ENCODE data around the gene SUSD6. TPM values are rescaled to one million over a fixed set of nuclear protein-coding genes. Genes with fewer than 3 reads are reported as not detected.
"Not testable (repeated sequence)": the region's sequence is repeated elsewhere in the genome, so short reads cannot be mapped to it uniquely, and the experiment has no call there.

SUSD6 gene
- total RNA-seq, 1 donor from 2014 or later: 80.1 TPM

GRCh38 chr14:69593018-69593677 is 18.2 kb upstream of the SUSD6 start:
- no peak for DNase-seq
- intact Hi-C loops (cut with DNase I): no loop called here
- Histone ChIP-seq H3K36me3 (no peaks in the 10 kb centered on the region), H3K4me1 (no peaks in the 10 kb centered on the region), H3K27ac (no peak overlapping the region), H3K9me3 (no peaks in the 10 kb centered on the region), H3K27me3 (ENCODE audit: low read depth) (no peaks in the 10 kb centered on the region), H3K4me3 (no peak overlapping the region)
- TF ChIP-seq CTCF (IDR thresholded peaks at IDR 0.05): no peak
- ATAC-seq: no peak

- no peaks in the 10 kb centered on the region for H3K9me3 ChIP-seq
- H3K27ac ChIP-seq: no peak overlapping the region
- no peaks in the 10 kb centered on the region for H3K4me1 ChIP-seq
- H3K4me3 ChIP-seq: no peak overlapping the region
- intact Hi-C loops (cut with DNase I): no loop called here
- no peaks in the 10 kb centered on the region for H3K36me3 ChIP-seq
- no peak for DNase-seq
- ATAC-seq: no peak
- no peaks in the 10 kb centered on the region for H3K27me3 ChIP-seq (ENCODE audit: low read depth)
- TF ChIP-seq CTCF (IDR thresholded peaks at IDR 0.05): no peak
These were observed 16.6 kb upstream of the SUSD6 start for GRCh38 chr14:69594846-69595245.

DNA sequence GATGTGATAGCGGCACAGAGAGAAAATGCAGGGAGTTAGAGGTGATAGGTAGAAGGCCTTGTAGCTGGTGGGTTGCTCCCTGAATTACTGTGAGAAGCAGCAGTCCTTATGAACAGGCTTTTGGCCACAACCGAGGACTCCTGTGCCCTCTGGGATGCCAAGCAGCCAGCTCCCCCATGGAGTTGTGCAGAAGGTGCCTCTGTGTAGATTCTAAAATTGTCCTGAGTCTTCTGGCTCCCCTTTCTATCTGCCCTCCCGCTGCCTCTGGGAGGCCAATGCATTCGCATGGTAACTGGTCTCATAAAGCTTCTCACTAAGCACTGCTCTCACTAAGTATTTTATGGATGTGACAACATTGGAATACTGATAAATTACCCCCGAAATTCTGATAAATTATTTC is 16.1 kb upstream of the SUSD6 start:
- intact Hi-C loops (cut with DNase I): no loop called here

GRCh38 chr14:69599431-69599830 is 12.0 kb upstream of the SUSD6 start:
- H3K36me3 ChIP-seq; intact Hi-C loops (cut with DNase I); DNase-seq; H3K27ac ChIP-seq; H3K4me1 ChIP-seq; H3K27me3 ChIP-seq (ENCODE audit: low read depth); H3K9me3 ChIP-seq; H3K4me3 ChIP-seq; ATAC-seq: not testable (repeated sequence)

More for the DNA sequence above, 16.1 kb upstream of the SUSD6 start:
- Histone ChIP-seq H3K4me3 (no peak overlapping the region), H3K36me3 (no peaks in the 10 kb centered on the region), H3K27me3 (ENCODE audit: low read depth) (no peaks in the 10 kb centered on the region), H3K9me3 (no peaks in the 10 kb centered on the region), H3K27ac (no peak overlapping the region), H3K4me1 (no peaks in the 10 kb centered on the region)
- ATAC-seq (no peak), DNase-seq (no peak)
- TF ChIP-seq CTCF (IDR thresholded peaks at IDR 0.05): no peak

DNA sequence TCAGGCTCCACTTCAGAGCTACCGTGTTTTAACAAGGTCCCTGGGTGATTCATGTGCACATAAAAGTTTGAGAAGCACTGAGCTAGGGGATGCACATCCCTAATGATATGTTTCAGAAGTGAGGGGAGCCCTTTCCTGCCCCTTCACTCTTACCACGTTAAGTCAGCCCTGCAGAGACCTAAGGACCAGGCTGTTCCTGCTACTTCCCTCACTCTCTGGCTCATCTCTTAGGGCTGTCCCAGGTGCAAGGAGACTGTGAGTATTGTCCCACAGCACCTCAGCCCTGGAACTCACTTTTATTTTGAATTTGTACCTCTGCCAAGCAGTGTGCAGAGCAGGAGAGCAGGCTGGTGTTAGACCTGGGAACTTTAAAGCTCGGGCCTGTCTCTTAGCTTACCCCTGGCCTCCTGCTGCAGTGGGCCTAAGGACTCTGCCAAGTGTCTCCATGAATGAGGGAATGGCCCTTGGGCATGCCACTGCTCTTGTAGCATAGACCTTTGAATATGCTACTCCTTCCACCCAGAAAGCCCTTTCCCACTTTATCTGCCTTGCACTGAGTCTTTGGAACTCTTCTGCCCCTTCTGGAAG is 11.0 kb upstream of the SUSD6 start:
- Histone ChIP-seq H3K36me3 (no peaks in the 10 kb centered on the region), H3K4me3 (no peak overlapping the region), H3K9me3 (no peaks in the 10 kb centered on the region), H3K27me3 (ENCODE audit: low read depth) (no peaks in the 10 kb centered on the region), H3K4me1 (no peaks in the 10 kb centered on the region), H3K27ac (no peak overlapping the region)
- intact Hi-C loops (cut with DNase I): loop anchor here (5.0 kb wide), 1 partner anchor 127 kb away; no protein-coding TSS in a partner anchor
- no peak for TF ChIP-seq CTCF (IDR thresholded peaks at IDR 0.05)
- DNase-seq (no peak), ATAC-seq (no peak)

DNA sequence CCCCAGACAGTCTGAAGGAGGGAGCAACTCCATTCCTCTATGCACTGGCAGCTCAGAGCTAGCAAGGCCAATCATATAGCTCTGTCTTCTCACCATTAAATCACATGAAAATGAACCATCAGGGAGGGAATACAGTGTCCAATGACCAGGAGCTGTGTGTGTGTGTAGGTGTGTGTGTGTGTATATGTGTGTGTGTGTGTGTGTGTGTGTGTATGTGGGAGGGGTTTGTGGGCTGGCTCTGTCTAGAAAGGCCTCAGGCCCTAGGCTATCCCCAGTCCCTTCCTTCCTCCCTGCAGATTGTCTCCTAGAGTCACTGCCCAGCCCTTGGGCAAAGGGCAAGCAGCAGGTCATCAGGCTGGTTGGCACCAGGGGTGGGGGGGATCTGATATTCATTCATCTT is 5.7 kb upstream of the SUSD6 start:
- no peaks in the 10 kb centered on the region for H3K9me3 ChIP-seq
- H3K4me1 ChIP-seq: peaks cover 18% of the 10 kb centered on the region
- no peaks in the 10 kb centered on the region for H3K36me3 ChIP-seq
- H3K27me3 ChIP-seq (ENCODE audit: low read depth): no peaks in the 10 kb centered on the region
- intact Hi-C loops (cut with DNase I): no loop called here
- DNase-seq: no peak
- peak; percentile 7 to 12 for ATAC-seq
- no peak overlapping the region for H3K4me3 ChIP-seq
- TF ChIP-seq CTCF (IDR thresholded peaks at IDR 0.05): no peak
- H3K27ac ChIP-seq: no peak overlapping the region
